Loucy (cell line): ENCODE results near the gene VPS54.

Experiments
- CTCF ChIP-seq: fragments of 200-600 bp; sonication (generic); conservative IDR thresholded peaks from 2 replicates; pipeline ENCODE4 v1.5.1; 2014; ENCODE audit warnings: mild to moderate bottlenecking, antibody characterized with exemption, low read length
- EZH2phosphoT487 ChIP-seq: fragments of 200-600 bp; IDR thresholded peaks from 2 replicates; pipeline ENCODE4 v1.6.1; 2018; ENCODE audit warnings: antibody characterized with exemption, mild to moderate bottlenecking, moderate library complexity, borderline replicate concordance

GRCh38 chr2:63844616-63845015, 174.6 kb downstream of the VPS54 start:
- no peak for TF ChIP-seq CTCF
- no peak for TF ChIP-seq EZH2phosphoT487
